HG02798 (cell line): Measurements from ENCODE around the gene IGFL2.
"Not testable (repeated sequence)": the region's sequence is repeated elsewhere in the genome, so short reads cannot be mapped to it uniquely, and the experiment has no call there.

ENCODE experiments used
- ATAC-seq: cut with Tn5 transposase; IDR thresholded peaks from one replicate; pipeline ENCODE4 v1.9.1; 2021; ENCODE audit warnings: mild to moderate bottlenecking; ENCODE audit not compliant: unreplicated experiment, poor library complexity

The IGFL2 gene

GRCh38 chr19:46137915-46138473, 10.0 kb upstream of the IGFL2 start:
- ATAC-seq = no peak

- no peak for ATAC-seq
These were observed 6.6 kb upstream of the IGFL2 start for GRCh38 chr19:46141421-46141820.

GRCh38 chr19:46142294-46142693, 5.7 kb upstream of the IGFL2 start:
- no peak for ATAC-seq

- no peak for ATAC-seq
These were observed 3.3 kb upstream of the IGFL2 start for GRCh38 chr19:46144756-46145155.

GRCh38 chr19:46147166-46147740, 785 bp upstream of the IGFL2 start:
- no peak for ATAC-seq

GRCh38 chr19:46150606-46151005, 2.6 kb downstream of the IGFL2 start:
- no peak for ATAC-seq

- ATAC-seq = no peak
These were observed 7.2 kb downstream of the IGFL2 start for GRCh38 chr19:46155237-46155636.

GRCh38 chr19:46159418-46160232, 11.6 kb downstream of the IGFL2 start:
- ATAC-seq = no peak

GRCh38 chr19:46160233-46160775, 12.3 kb downstream of the IGFL2 start:
- ATAC-seq = no peak

- ATAC-seq = not testable (repeated sequence)
These were observed 13.7 kb downstream of the IGFL2 start for GRCh38 chr19:46161642-46162257.

- no peak for ATAC-seq
These were observed 14.7 kb downstream of the IGFL2 start for GRCh38 chr19:46162731-46163130.

GRCh38 chr19:46173886-46174480, 25.9 kb downstream of the IGFL2 start:
- ATAC-seq = no peak

GRCh38 chr19:46176116-46176860, 28.2 kb downstream of the IGFL2 start:
- ATAC-seq = no peak

- ATAC-seq = no peak
These were observed 31.2 kb downstream of the IGFL2 start for GRCh38 chr19:46179076-46179759.

GRCh38 chr19:46180701-46181387, 32.8 kb downstream of the IGFL2 start:
- no peak for ATAC-seq

- ATAC-seq = no peak
These were observed 33.3 kb downstream of the IGFL2 start for GRCh38 chr19:46181388-46181779.

- no peak for ATAC-seq
These were observed 34.4 kb downstream of the IGFL2 start for GRCh38 chr19:46182476-46182875.

- ATAC-seq = not testable (repeated sequence)
These were observed 37.0 kb downstream of the IGFL2 start for GRCh38 chr19:46184775-46185710.
